C4-2B (cell line): ENCODE data around the gene TECTA.

Experiments used
- CTCF ChIP-seq: fragments of 450-650 bp; conservative IDR thresholded peaks from 2 replicates; pipeline ENCODE4 v1.5.1; 2017; ENCODE audit warnings: mild to moderate bottlenecking
- ZFX ChIP-seq: fragments of 450-650 bp; IDR thresholded peaks from 2 replicates; pipeline ENCODE4 v1.6.1; 2017

GRCh38 chr11:121108413-121108812 is 7.4 kb downstream of the TECTA start:
- TF ChIP-seq ZFX (no peak), CTCF (no peak)
